Neuron (in vitro differentiated cells): ENCODE measurements around the gene PSMA3.

Source experiments
- H2AFZ ChIP-seq: one replicate; pipeline ENCODE4 v1.6.1; 2013; ENCODE audit warnings: low read depth, mild to moderate bottlenecking, inconsistent platforms, low read length, moderate library complexity
- H3K27me3 ChIP-seq: one replicate; pipeline ENCODE4 v1.6.1; 2013; ENCODE audit warnings: low read length; ENCODE audit not compliant: insufficient read depth
- H3K36me3 ChIP-seq: one replicate; pipeline ENCODE4 v1.6.1; 2013; ENCODE audit warnings: low read length; ENCODE audit not compliant: insufficient read depth
- H3K4me1 ChIP-seq: one replicate; pipeline ENCODE4 v1.6.1; 2013; ENCODE audit warnings: low read length; ENCODE audit not compliant: insufficient read depth
- H3K4me3 ChIP-seq: 2 replicates; pipeline ENCODE4 v1.5.1; 2013; ENCODE audit warnings: mild to moderate bottlenecking, low read length, moderate library complexity
- H3K9me3 ChIP-seq: one replicate; pipeline ENCODE4 v1.6.1; 2013; ENCODE audit warnings: low read length

Gene PSMA3

DNA sequence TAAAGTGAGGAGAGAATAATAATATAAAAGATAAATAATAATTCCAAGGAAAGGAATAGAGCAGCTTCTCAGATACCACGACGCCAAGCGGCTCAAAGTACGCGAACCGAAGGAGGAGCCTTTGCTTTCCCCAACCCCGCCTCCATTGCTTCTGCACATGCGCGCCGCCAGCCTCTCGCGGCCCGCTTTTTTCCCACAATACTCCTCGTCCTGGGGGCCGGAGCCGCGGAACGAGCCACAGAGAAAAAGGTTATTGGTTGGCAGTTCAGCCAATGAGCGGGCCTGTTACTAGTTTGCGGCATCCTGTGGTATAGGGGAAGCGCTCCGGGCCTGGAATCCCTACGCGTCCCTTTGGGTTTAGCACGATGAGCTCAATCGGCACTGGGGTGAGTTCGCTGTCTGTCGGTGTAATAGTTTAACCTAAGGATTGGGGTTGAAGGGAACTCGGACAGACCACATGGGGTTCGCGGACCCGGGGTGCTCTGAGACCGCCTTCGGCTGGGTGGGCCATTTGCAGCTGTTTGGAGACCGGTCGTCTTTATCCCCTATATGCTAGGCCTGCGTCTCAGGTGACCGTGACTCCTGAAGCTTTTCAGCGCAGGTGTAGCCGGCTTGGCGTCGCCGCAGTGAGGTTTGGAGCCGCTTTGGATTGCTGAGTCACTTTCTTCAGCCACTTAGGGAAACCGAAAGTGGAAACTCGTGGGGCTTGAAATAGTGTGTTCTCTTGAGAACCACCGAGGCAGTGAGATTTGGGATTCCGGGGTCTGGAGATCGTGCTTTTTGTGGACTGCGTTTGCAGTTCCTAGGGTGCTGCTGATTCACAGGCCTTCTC is at the start of gene PSMA3:
Gene PSMA3 (plus strand): TSS at position 288 of the 832 bp plus-strand sequence. CDS start 78 bp downstream, at position 366.
- Histone ChIP-seq H3K27me3 (no peaks in the 10 kb centered on the region), H3K4me1 (peaks cover 15% of the 10 kb centered on the region), H3K9me3 (no peaks in the 10 kb centered on the region), H3K36me3 (peaks cover 6% of the 10 kb centered on the region), H3K4me3 (peak within 1 kb of the TSS; percentile 81), H2AFZ (peak within 1 kb of the TSS; percentile 87)

DNA sequence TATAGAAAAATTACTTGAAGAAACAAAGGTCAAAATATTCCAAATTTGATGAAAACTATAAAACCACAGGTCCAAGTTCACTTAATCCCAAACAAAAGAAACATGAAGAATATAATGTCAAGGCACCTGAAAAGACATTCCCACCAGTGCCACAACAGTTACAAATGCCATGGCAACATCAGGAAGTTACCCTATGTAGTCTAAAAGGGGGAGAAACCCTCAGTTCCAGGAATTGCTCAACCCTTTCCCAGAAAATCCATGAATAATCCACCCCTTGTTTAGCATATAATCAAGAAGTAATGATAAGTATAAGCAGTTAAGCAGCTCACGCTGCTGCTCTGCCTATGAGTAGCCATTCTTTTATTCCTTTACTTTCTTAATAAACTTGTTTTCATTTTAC is 48.4 kb upstream of the PSMA3 start:
- H3K36me3 ChIP-seq, result no peaks in the 10 kb centered on the region

GRCh38 chr14:58198086-58198485 is 46.6 kb upstream of the PSMA3 start:
- Histone ChIP-seq H2AFZ (no peak overlapping the region), H3K4me1 (peaks cover 43% of the 10 kb centered on the region), H3K27me3 (no peaks in the 10 kb centered on the region), H3K4me3 (no peak overlapping the region), H3K9me3 (no peaks in the 10 kb centered on the region), H3K36me3 (peaks cover 4% of the 10 kb centered on the region)

More for the DNA sequence above, 48.4 kb upstream of the PSMA3 start:
- Histone ChIP-seq H2AFZ (no peak overlapping the region), H3K27me3 (no peaks in the 10 kb centered on the region), H3K9me3 (no peaks in the 10 kb centered on the region), H3K4me1 (peaks cover 48% of the 10 kb centered on the region), H3K4me3 (no peak overlapping the region)

GRCh38 chr14:58199726-58200479 is 44.7 kb upstream of the PSMA3 start, which contains the start of gene ACTR10:
ACTR10 (plus strand) TSS chr14:58200149; CDS start chr14:58200218, 69 bp downstream.
- H3K4me1 ChIP-seq, result peaks cover 35% of the 10 kb centered on the region
- peaks cover 14% of the 10 kb centered on the region for H3K36me3 ChIP-seq
- no peaks in the 10 kb centered on the region for H3K9me3 ChIP-seq
- peak within 1 kb of the TSS; percentile 99 for H2AFZ ChIP-seq
- H3K27me3 ChIP-seq, result no peaks in the 10 kb centered on the region
- peak within 1 kb of the TSS; percentile 99 for H3K4me3 ChIP-seq

GRCh38 chr14:58200480-58200841 is 44.2 kb upstream of the PSMA3 start:
- peak overlapping the region; percentile 99 for H3K4me3 ChIP-seq
- no peaks in the 10 kb centered on the region for H3K27me3 ChIP-seq

GRCh38 chr14:58200846-58201245 is 43.8 kb upstream of the PSMA3 start:
- Histone ChIP-seq H3K4me3 (peak overlapping the region; percentile 99), H2AFZ (peak overlapping the region; percentile 77), H3K27me3 (no peaks in the 10 kb centered on the region), H3K9me3 (no peaks in the 10 kb centered on the region), H3K36me3 (peaks cover 14% of the 10 kb centered on the region), H3K4me1 (peaks cover 30% of the 10 kb centered on the region)

More at GRCh38 chr14:58200480-58200841, 44.2 kb upstream of the PSMA3 start:
- peaks cover 34% of the 10 kb centered on the region for H3K4me1 ChIP-seq
- no peaks in the 10 kb centered on the region for H3K9me3 ChIP-seq
- H2AFZ ChIP-seq, result peak overlapping the region; percentile 77
- peaks cover 14% of the 10 kb centered on the region for H3K36me3 ChIP-seq

GRCh38 chr14:58213176-58213575 is 31.5 kb upstream of the PSMA3 start:
- no peaks in the 10 kb centered on the region for H3K9me3 ChIP-seq
- no peak overlapping the region for H2AFZ ChIP-seq
- no peaks in the 10 kb centered on the region for H3K4me1 ChIP-seq
- no peak overlapping the region for H3K4me3 ChIP-seq
- H3K36me3 ChIP-seq, result peaks cover 61% of the 10 kb centered on the region
- no peaks in the 10 kb centered on the region for H3K27me3 ChIP-seq

DNA sequence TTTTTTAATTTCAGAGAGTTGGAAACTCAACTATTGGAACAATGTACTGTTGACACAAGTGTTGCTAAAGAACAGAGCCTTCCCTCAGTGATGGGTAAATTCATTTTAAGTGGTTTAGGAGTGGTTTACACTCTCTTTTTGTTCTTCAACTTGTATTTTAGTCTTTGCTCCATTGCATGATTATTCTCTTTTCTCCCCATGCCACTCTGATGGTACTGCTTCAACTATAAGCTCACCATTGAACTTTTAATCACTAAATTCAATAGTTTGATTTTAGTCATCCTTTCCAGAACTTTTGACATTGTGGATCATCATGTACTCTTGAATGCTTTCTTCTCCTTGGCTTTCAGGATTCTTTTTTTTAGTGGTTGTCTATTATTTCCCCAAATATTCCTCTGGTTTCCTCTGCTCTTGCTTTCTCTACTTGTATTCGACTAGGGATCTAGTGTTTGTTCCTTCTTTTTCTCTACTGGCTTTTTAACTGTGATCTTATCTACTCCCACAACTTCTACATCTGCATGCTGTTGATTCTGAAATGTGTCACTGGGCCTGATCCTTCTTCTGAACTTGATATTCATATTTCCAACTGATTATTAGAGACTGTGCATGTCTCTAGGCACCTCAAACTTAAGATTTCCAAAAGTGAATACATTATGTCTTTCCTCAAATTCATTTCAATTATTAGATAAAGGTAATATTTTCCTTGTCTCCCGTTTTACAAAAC is 29.3 kb upstream of the PSMA3 start:
- H3K36me3 ChIP-seq, result peaks cover 52% of the 10 kb centered on the region
- H3K27me3 ChIP-seq, result no peaks in the 10 kb centered on the region
- H3K4me1 ChIP-seq, result no peaks in the 10 kb centered on the region
- H3K9me3 ChIP-seq, result no peaks in the 10 kb centered on the region
- no peak overlapping the region for H3K4me3 ChIP-seq
- H2AFZ ChIP-seq, result no peak overlapping the region

DNA sequence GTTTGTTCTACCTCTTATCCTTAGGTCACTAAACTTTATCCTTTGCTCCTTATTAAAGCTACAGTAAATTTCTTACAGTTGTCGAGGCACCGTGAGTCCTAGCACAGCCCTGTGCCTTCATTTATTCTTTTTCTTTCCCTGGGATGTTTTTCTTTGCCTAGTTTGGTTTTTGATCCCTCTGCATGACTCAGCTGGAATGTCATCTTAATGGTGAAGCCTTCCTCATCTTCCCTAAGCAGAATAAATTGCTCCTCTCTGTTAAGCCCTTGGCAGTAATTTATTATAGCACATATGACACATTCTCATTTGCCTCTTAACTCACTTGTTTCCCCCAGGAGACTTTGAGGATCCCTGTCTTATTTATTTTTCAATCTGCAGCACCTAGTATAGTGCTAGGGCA is 28.1 kb upstream of the PSMA3 start:
- Histone ChIP-seq H2AFZ (no peak overlapping the region), H3K36me3 (peaks cover 52% of the 10 kb centered on the region)

DNA sequence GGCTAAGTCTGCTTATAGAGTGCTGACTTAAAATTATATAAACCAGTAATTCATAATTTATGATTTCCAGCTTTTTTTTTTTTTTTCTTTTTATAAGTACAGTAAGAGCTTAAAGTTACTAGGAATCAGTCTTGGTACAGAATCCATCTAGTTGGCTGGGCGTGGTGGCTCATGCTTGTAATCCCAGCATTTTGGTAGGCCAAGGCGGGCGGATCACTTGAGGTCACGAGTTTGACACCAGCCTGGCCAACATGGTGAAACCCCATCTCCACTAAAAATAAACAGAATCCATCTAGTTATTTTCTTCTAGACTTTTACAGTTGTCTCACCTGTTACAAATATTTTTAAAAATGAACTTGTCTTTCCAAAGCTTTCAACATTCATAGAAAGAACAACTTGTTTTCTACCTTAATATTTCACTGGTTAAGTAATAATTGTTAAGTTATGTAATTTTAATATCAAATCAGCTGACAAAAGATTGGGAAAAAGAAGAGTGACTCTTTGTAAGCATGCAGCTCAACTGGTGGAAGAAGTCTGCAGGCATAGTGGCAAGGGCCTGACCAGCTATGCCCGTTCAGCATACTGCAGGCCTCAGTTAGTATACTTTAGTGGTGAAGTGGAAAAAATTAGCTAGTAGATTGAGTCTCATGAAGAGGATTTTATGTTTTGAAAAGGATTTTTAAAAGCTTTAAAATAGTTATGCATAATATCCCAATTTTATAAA is 17.4 kb upstream of the PSMA3 start:
- Histone ChIP-seq H3K4me3 (no peak overlapping the region), H3K36me3 (peaks cover 29% of the 10 kb centered on the region), H3K27me3 (no peaks in the 10 kb centered on the region), H2AFZ (no peak overlapping the region), H3K4me1 (no peaks in the 10 kb centered on the region), H3K9me3 (no peaks in the 10 kb centered on the region)

More for the DNA sequence above, 28.1 kb upstream of the PSMA3 start:
- Histone ChIP-seq H3K27me3 (no peaks in the 10 kb centered on the region), H3K9me3 (no peaks in the 10 kb centered on the region), H3K4me1 (no peaks in the 10 kb centered on the region), H3K4me3 (no peak overlapping the region)

- H3K9me3 ChIP-seq, result no peaks in the 10 kb centered on the region
- H3K27me3 ChIP-seq, result no peaks in the 10 kb centered on the region
- peaks cover 13% of the 10 kb centered on the region for H3K36me3 ChIP-seq
- no peak overlapping the region for H2AFZ ChIP-seq
- H3K4me1 ChIP-seq, result peaks cover 8% of the 10 kb centered on the region
- H3K4me3 ChIP-seq, result no peak overlapping the region
Observed at GRCh38 chr14:58238252-58239243, 6.1 kb upstream of the PSMA3 start.
